ENCODE results near the gene AKAP7. TPM values are rescaled to one million over a fixed set of nuclear protein-coding genes. Genes with fewer than 3 reads are reported as not detected.
A peak's percentile ranks its signal among the peaks of the same experiment; 100 is the strongest.

Gene AKAP7
- total and polyA plus RNA-seq, 2 donors (not counting 3 experiments of a cell fraction or from before 2014, with no cell fraction given): 0.76 to 3.3 TPM

GRCh38 chr6:131134980-131135243, 355 bp upstream of the AKAP7 start:
- TF ChIP-seq GATA2 (IDR thresholded peaks at IDR 0.05; ENCODE audit: insufficient read depth, insufficient read length, low read depth, low read length): no peak
- no peak for TF ChIP-seq EZH2 (IDR thresholded peaks at IDR 0.05; ENCODE audit: borderline replicate concordance, low read depth, low read length, severe bottlenecking)
- TF ChIP-seq FOS (IDR thresholded peaks at IDR 0.05; ENCODE audit: borderline replicate concordance, insufficient read depth, low read length): no peak
- no peak for TF ChIP-seq MYC (IDR thresholded peaks at IDR 0.05; ENCODE audit: low read depth, low read length)
- no peak for TF ChIP-seq CTCF (IDR thresholded peaks at IDR 0.05; ENCODE audit: extremely low read depth in 1 of 2, insufficient read depth in 1 of 2, low read depth in 1 of 2, low read length in 2 of 2)
- TF ChIP-seq JUN (IDR thresholded peaks at IDR 0.05; ENCODE audit: borderline replicate concordance, insufficient read depth, insufficient read length, low read depth): no peak
- no peak for TF ChIP-seq MAX (IDR thresholded peaks at IDR 0.05; ENCODE audit: insufficient read depth, insufficient read length)
- TF ChIP-seq POLR2AphosphoS5 (IDR thresholded peaks at IDR 0.05; ENCODE audit: insufficient read depth, low read depth, low read length): no peak
- TF ChIP-seq POLR2A (IDR thresholded peaks at IDR 0.05; ENCODE audit: low read depth, low read length): no peak
- H3K4me3 ChIP-seq (replicated peaks in 1 of 3; ENCODE audit: insufficient read depth in 1 of 3, low read depth in 1 of 3, low read length in 3 of 3): peak overlapping the region; percentile 60 to 94 (median 65)
- no peaks in the 10 kb centered on the region for H3K9me1 ChIP-seq (replicated peaks; ENCODE audit: control insufficient read depth, extremely low read depth, insufficient read depth, low read length)
- POLR2A ChIA-PET: no interaction called here
- CTCF ChIA-PET: interaction anchor here (2.8 kb wide), 1 partner anchor 18 kb away, joined by 13 read pairs; no protein-coding TSS in a partner anchor
- intact Hi-C loops (cut with micrococcal nuclease) (loop anchor here (2.0 kb wide), 1 partner anchor 28 kb away; no protein-coding TSS in a partner anchor), dilution Hi-C loops (cut with MboI; ENCODE audit: extremely low pct_ligation_motif_present, low sequenced_read_pairs) (no loop called here)
- H3K27ac ChIP-seq (ENCODE audit: insufficient read depth, low read depth, low read length): peak overlapping the region; percentile 56
- no peaks in the 10 kb centered on the region for H3K79me2 ChIP-seq (ENCODE audit: control insufficient read depth, insufficient read depth, low read length)
- FAIRE-seq (no peak), DNase-seq (ENCODE audit: low read depth, low spot score) (no peak)
- peak overlapping the region; percentile 97 for H2AFZ ChIP-seq (ENCODE audit: low read depth, low read length)
- H3K36me3 ChIP-seq (ENCODE audit: control insufficient read depth in 2 of 2, extremely low read depth in 1 of 2, insufficient read depth in 2 of 2, low read length in 2 of 2): no peaks in the 10 kb centered on the region
- H4K20me1 ChIP-seq (replicated peaks; ENCODE audit: control insufficient read depth, extremely low read depth, insufficient read depth, low read length): no peaks in the 10 kb centered on the region
- H3K4me2 ChIP-seq (ENCODE audit: insufficient read depth, low read length): peak overlapping the region; percentile 95
- BruUV-seq (replicated peaks): no TSS peak
- no peaks in the 10 kb centered on the region for H3K27me3 ChIP-seq (ENCODE audit: control insufficient read depth in 2 of 2, insufficient read depth in 2 of 2, low read length in 2 of 2)
- peak overlapping the region; percentile 83 for H3K9ac ChIP-seq (replicated peaks; ENCODE audit: extremely low read depth, insufficient read depth, low read length)
- H3K9me3 ChIP-seq (replicated peaks; ENCODE audit: control insufficient read depth, insufficient read depth, low read length): no peaks in the 10 kb centered on the region
- H3K4me1 ChIP-seq (ENCODE audit: control insufficient read depth, extremely low read depth, insufficient read depth, low read length): peaks cover 8% of the 10 kb centered on the region
